Endothelial cell of umbilical vein (primary cell): Measurements from ENCODE around the gene ARHGEF19. TPM values are rescaled to one million over a fixed set of nuclear protein-coding genes. Genes with fewer than 3 reads are reported as not detected.

ENCODE experiments used
- BruUV-seq: library from RNA; stranded (reverse); fragments of 400-500 nt; replicated peaks from 2 replicates; lab custom pipeline; 2021; lab: Mats Ljungman, UMichigan
- CTCF ChIA-PET: fragments of 300-600, 350-600 bp; sonication (Branson Sonifier 250); formaldehyde crosslinking; loops from one replicate; lab custom pipeline; 2021; ENCODE audit warnings: antibody characterized with exemption, inconsistent platforms; lab: Charles Lee
- POLR2A ChIA-PET: fragments of 300-600, 350-600 bp; sonication (Branson Sonifier 250); formaldehyde crosslinking; loops from one replicate; lab custom pipeline; 2021; ENCODE audit warnings: antibody characterized with exemption, inconsistent platforms; lab: Charles Lee
- DNase-seq: peaks from one replicate; pipeline ENCODE4 v3.0.0-alpha.2; 2011; ENCODE audit warnings: low read depth, low spot score
- FAIRE-seq: peaks from 2 replicates; lab custom pipeline; 2011; peaks lifted over from hg19 to GRCh38; lab: Jason Lieb, UNC
- H2AFZ ChIP-seq: 2 replicates; pipeline ENCODE4 v1.6.0; 2012; ENCODE audit warnings: low read depth, low read length, control low read depth, inconsistent platforms
- H3K27ac ChIP-seq: 2 replicates; pipeline ENCODE4 v1.5.1; 2011; ENCODE audit warnings: low read depth, mild to moderate bottlenecking, control low read depth, low read length, moderate library complexity; ENCODE audit not compliant: insufficient read depth
- H3K27me3 ChIP-seq, 2 experiments: 2 replicates each; pipeline versions ENCODE4 v1.6.0 to v1.6.1; 2011; ENCODE audit warnings: low read length in 2 of 2, mixed read lengths in 1 of 2; ENCODE audit not compliant: control insufficient read depth in 2 of 2, insufficient read depth in 2 of 2
- H3K36me3 ChIP-seq, 2 experiments: 2 replicates in 1 of 2; 3 replicates in 1 of 2; pipeline ENCODE4 v1.5.1; 2011; ENCODE audit warnings: low read length in 2 of 2, mild to moderate bottlenecking in 1 of 2, moderate library complexity in 1 of 2; ENCODE audit not compliant: control insufficient read depth in 2 of 2, insufficient read depth in 2 of 2; ENCODE audit errors: extremely low read depth in 1 of 2
- H3K4me1 ChIP-seq: 3 replicates; pipeline ENCODE4 v1.5.1; 2011; ENCODE audit warnings: mild to moderate bottlenecking, low read length; ENCODE audit not compliant: control insufficient read depth, insufficient read depth; ENCODE audit errors: extremely low read depth
- H3K4me2 ChIP-seq: 2 replicates; pipeline ENCODE4 v1.6.1; 2011; ENCODE audit warnings: low read length, control low read depth, mixed read lengths; ENCODE audit not compliant: insufficient read depth
- H3K4me3 ChIP-seq, 3 experiments: fragments of 200-600 bp in 1 of 3; sonication (generic), shearing (Covaris generic) in 1 of 3; replicated peaks in 1 of 3; 2 replicates each; pipeline ENCODE4 v1.5.1; 2011 to 2016; ENCODE audit warnings: control low read depth in 3 of 3, low read length in 3 of 3, mild to moderate bottlenecking in 2 of 3, inconsistent platforms in 1 of 3, low read depth in 1 of 3, moderate library complexity in 1 of 3; ENCODE audit not compliant: insufficient read depth in 1 of 3
- H3K79me2 ChIP-seq: 2 replicates; pipeline ENCODE4 v1.6.0; 2012; ENCODE audit warnings: low read length, inconsistent platforms; ENCODE audit not compliant: control insufficient read depth, insufficient read depth
- H3K9ac ChIP-seq: replicated peaks from 2 replicates; pipeline ENCODE3; 2011; ENCODE audit warnings: low read length, control low read depth; ENCODE audit not compliant: insufficient read depth; ENCODE audit errors: extremely low read depth
- H3K9me1 ChIP-seq: replicated peaks from 3 replicates; pipeline ENCODE4 v1.6.0; 2011; ENCODE audit warnings: mild to moderate bottlenecking, low read length; ENCODE audit not compliant: control insufficient read depth, insufficient read depth; ENCODE audit errors: extremely low read depth
- H3K9me3 ChIP-seq: replicated peaks from 2 replicates; pipeline ENCODE4 v1.5.1; 2012; ENCODE audit warnings: low read length, inconsistent platforms; ENCODE audit not compliant: control insufficient read depth, insufficient read depth
- H4K20me1 ChIP-seq: replicated peaks from 2 replicates; pipeline ENCODE3; 2011; ENCODE audit warnings: mild to moderate bottlenecking, low read length; ENCODE audit not compliant: control insufficient read depth, insufficient read depth; ENCODE audit errors: extremely low read depth
- CTCF ChIP-seq, 2 donors: IDR thresholded peaks; 1 replicate in 1 of 2; 2 replicates in 1 of 2; pipeline ENCODE4 v1.5.1; 2011; ENCODE audit warnings: low read length in 2 of 2, mild to moderate bottlenecking in 2 of 2, moderate library complexity in 2 of 2, control low read depth in 1 of 2, inconsistent platforms in 1 of 2, low read depth in 1 of 2; ENCODE audit not compliant: insufficient read depth in 1 of 2; ENCODE audit errors: extremely low read depth in 1 of 2
- FOS ChIP-seq: IDR thresholded peaks from 2 replicates; pipeline ENCODE4 v1.6.1; 2011; ENCODE audit warnings: mild to moderate bottlenecking, low read length, moderate library complexity, borderline replicate concordance; ENCODE audit not compliant: insufficient read depth
- JUN ChIP-seq: IDR thresholded peaks from 2 replicates; pipeline ENCODE4 v1.6.1; 2011; ENCODE audit warnings: borderline replicate concordance, low read depth; ENCODE audit not compliant: insufficient read length, insufficient read depth
- MYC ChIP-seq: IDR thresholded peaks from one replicate; pipeline ENCODE4 v1.6.1; 2011; ENCODE audit warnings: mild to moderate bottlenecking, low read depth, low read length
- POLR2A ChIP-seq: IDR thresholded peaks from 2 replicates; pipeline ENCODE4 v1.6.1; 2012; ENCODE audit warnings: low read depth, mild to moderate bottlenecking, control low read depth, low read length
- dilution Hi-C: fragments of 300-500 bp; cut with MboI; formaldehyde crosslinking; loops from one replicate; pipeline ENCODE4 v1.15.0; 2019; ENCODE audit warnings: low sequenced_read_pairs; ENCODE audit not compliant: extremely low pct_ligation_motif_present
- intact Hi-C: fragments of 100-400 bp; cut with micrococcal nuclease; formaldehyde crosslinking; loops from one replicate; pipeline ENCODE4 v1.10.0; 2022
- polyA plus RNA-seq, 4 experiments: library from polyadenylated mRNA; depleted of rRNA in 3 of 4; stranded (reverse) in 3 of 4; unstranded in 1 of 4; fragments of >200 nt; gene quantifications; 2 replicates each; pipeline versions ENCODE4 v1.2.1 to v1.2.3, GENCODE V29; 2011 to 2012; ENCODE audit warnings: missing spikeins in 1 of 4
- total RNA-seq: library from RNA; stranded (reverse); gene quantifications from 2 replicates; pipeline ENCODE4 v1.2.3, GENCODE V29; 2021
- TF ChIP-seq, protein P1 (sequence below): IDR thresholded peaks from 2 replicates; pipeline ENCODE4 v1.6.1; 2011; ENCODE audit not compliant: insufficient read depth, insufficient read length

The ARHGEF19 gene
- total and polyA plus RNA-seq, 2 donors (not counting 3 experiments of a cell fraction or from before 2014, with no cell fraction given), result 6.2 to 8.0 TPM

DNA sequence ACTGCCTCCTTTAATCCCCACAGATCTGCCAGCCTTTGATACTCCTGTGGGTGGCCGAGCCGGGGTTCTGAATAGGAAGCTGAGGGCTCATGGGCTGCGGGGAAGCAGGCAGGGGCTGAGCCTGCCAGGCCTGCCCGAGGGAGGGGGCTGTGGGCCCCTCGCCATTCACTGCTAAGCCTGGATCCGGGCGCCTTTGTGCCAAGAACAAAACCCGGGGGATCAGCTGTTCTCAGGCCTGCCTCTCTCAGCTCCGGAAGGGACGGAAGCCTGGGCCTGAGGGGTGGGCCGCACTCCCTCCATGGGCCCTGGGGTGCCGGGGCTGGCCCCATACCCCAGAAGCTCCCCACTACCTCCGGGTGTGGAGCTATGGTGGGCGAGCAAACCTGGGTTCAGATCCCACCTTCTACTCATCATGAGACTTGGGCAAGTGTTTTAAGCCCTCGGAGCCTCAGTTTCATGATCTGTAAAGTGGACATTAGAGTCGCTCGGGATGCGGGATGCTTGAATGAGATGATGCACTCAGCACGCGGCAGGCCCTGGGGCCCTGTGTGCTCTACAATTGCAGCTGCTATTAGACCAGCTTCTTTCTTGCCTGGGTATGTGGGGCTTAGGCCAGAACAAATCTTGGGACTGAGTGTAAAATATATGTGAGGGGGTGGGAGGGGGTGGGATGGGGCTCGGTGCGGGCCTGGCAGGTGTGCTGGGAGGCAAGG is 37.4 kb downstream of the ARHGEF19 start:
- H3K9ac ChIP-seq, result no peak overlapping the region

More for the DNA sequence above, 37.4 kb downstream of the ARHGEF19 start:
- POLR2A ChIA-PET, result interaction anchor here (0.6 to 2.3 kb wide), 3 partner anchors 19 to 37 kb away, joined by 3 to 13 read pairs (median 3); partner anchors contain the start of gene EPHA2
- no peak overlapping the region for H3K4me2 ChIP-seq
- H3K79me2 ChIP-seq, result no peaks in the 10 kb centered on the region
- dilution Hi-C loops, result no loop called here
- H3K4me1 ChIP-seq, result peaks cover 38% of the 10 kb centered on the region
- intact Hi-C loops, result no loop called here
- H3K4me3 ChIP-seq, result no peak overlapping the region
- H3K9me3 ChIP-seq, result no peaks in the 10 kb centered on the region
- H4K20me1 ChIP-seq, result no peaks in the 10 kb centered on the region
- peak overlapping the region; percentile 84 for H3K27ac ChIP-seq
- TF ChIP-seq POLR2A, result no peak
- TF ChIP-seq FOS, result no peak
- TF ChIP-seq MYC, result no peak
- no peak for TF ChIP-seq CTCF (IDR thresholded peaks at IDR 0.05; ENCODE audit: extremely low read depth in 1 of 2, insufficient read depth in 1 of 2, low read depth in 1 of 2, low read length in 2 of 2)
- TF ChIP-seq, protein P1, sequence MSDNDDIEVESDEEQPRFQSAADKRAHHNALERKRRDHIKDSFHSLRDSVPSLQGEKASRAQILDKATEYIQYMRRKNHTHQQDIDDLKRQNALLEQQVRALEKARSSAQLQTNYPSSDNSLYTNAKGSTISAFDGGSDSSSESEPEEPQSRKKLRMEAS, result no peak
- no peak for TF ChIP-seq JUN
- H3K36me3 ChIP-seq, result no peaks in the 10 kb centered on the region
- FAIRE-seq, result no peak
- no peaks in the 10 kb centered on the region for H3K9me1 ChIP-seq
- no peak overlapping the region for H2AFZ ChIP-seq
- CTCF ChIA-PET, result interaction anchor here (1.1 to 1.4 kb wide), 4 partner anchors 10 to 93 kb away, joined by 3 to 7 read pairs (median 6); no protein-coding TSS in a partner anchor
- H3K27me3 ChIP-seq, result no peaks in the 10 kb centered on the region
- DNase-seq, result no peak
- BruUV-seq, result no TSS peak
